ENCODE data around the gene CTU2. TPM values are rescaled to one million over a fixed set of nuclear protein-coding genes. Genes with fewer than 3 reads are reported as not detected.
A peak's percentile ranks its signal among the peaks of the same experiment; 100 is the strongest.

CTU2 gene
- total and polyA plus RNA-seq, 9 of the 15 experiments (the other 6 are each of a cell fraction or from before 2014, with no cell fraction given), result 1.3 to 105 (median 23.2) TPM

DNA sequence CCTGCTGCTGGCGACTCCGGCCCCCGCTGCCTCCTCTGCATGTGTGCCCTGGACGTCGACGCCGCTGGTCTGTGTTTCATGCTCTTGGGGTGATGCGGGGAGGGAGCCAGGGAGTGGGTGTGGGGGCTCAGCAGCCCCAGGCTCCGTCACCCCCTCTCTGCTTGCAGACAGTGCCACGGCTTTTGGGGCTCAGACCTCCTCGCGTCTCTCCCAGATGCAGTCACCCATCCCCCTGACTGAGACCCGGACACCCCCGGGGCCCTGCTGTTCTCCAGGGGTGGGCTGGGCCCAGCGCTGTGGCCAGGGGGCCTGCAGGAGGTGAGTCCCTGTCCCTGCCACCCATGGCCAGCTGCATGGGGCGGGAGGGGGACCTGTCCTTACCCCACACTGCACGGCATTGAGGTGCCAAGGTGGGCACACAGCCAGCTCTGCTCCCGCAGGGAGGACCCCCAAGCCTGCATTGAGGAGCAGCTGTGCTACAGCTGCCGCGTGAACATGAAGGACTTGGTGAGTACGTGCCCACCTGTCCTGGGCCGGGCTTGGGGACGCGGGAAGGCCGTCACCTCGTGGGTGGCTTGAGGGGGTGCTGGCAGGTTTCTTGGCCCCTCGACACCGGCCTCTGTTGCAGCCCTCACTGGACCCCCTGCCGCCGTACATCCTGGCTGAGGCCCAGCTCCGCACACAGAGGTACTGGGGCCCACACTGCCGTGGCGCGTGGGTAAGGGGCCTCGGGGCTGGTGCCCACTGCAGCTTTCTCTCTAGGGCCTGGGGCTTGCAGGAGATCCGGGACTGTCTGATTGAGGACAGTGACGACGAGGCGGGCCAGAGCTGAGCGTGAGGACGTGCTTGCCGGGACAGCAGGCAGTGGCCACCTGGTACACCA is 8.4 kb downstream of the CTU2 start:
- H3K9ac ChIP-seq (ENCODE audit: insufficient read depth in 1 of 2, low read depth in 2 of 2, low read length in 2 of 2), result no peak overlapping the region
- intact Hi-C loops (cut with micrococcal nuclease) (no loop called here), in situ Hi-C loops (cut with MboI) (no loop called here)
- TF ChIP-seq ZNF668 (CRISPR knock-in tag; IDR thresholded peaks at IDR 0.05) (no peak), RBFOX2 (IDR thresholded peaks at IDR 0.05; ENCODE audit: low read depth, low read length) (0 out of 2 replicates have a peak, but pooled peaks have one; percentile 20), RBM22 (IDR thresholded peaks at IDR 0.05; ENCODE audit: low read depth, low read length, poor library complexity, severe bottlenecking) (peak; percentile 28), NFIC (IDR thresholded peaks at IDR 0.05) (0 out of 2 replicates have a peak, but pooled peaks have one; percentile 7), NR4A1 (CRISPR knock-in tag; IDR thresholded peaks at IDR 0.05) (no peak), NR4A1 (tag; IDR thresholded peaks at IDR 0.05) (no peak), PCBP1 (IDR thresholded peaks at IDR 0.05; ENCODE audit: low read depth, low read length, poor library complexity, severe bottlenecking) (peak; percentile 70), FIP1L1 (IDR thresholded peaks at IDR 0.05; ENCODE audit: low read depth, low read length, poor library complexity, severe bottlenecking) (peak; percentile 8), ZBTB7A (IDR thresholded peaks at IDR 0.05; ENCODE audit: borderline replicate concordance, control insufficient read depth, low read depth, low read length) (no peak), SUPT5H (IDR thresholded peaks at IDR 0.05) (peak; percentile 44; the same call in 1 of the 2 replicates), MYNN (IDR thresholded peaks at IDR 0.05) (peak; percentile 18; the same call in 1 of the 2 replicates), MYNN (CRISPR knock-in tag; IDR thresholded peaks at IDR 0.05) (no peak), POLR2G (IDR thresholded peaks at IDR 0.05; ENCODE audit: low read depth, low read length) (peak; percentile 67), POLR2A (conservative IDR thresholded peaks at IDR 0.05) (peak; percentile 54)
- TF ChIP-seq, protein P1, sequence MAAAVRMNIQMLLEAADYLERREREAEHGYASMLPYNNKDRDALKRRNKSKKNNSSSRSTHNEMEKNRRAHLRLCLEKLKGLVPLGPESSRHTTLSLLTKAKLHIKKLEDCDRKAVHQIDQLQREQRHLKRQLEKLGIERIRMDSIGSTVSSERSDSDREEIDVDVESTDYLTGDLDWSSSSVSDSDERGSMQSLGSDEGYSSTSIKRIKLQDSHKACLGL (CRISPR knock-in tag; IDR thresholded peaks at IDR 0.05; ENCODE audit: borderline replicate concordance, poor library complexity, severe bottlenecking), result no peak
- TF ChIP-seq, protein P2, sequence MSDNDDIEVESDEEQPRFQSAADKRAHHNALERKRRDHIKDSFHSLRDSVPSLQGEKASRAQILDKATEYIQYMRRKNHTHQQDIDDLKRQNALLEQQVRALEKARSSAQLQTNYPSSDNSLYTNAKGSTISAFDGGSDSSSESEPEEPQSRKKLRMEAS (CRISPR knock-in tag; IDR thresholded peaks at IDR 0.05), result no peak
- peaks cover 0 to 67% of the 10 kb centered on the region in 2 experiments; a peak in 1 of 5 replicates for H3K4me1 ChIP-seq (replicated peaks in 1 of 2; ENCODE audit: control insufficient read depth in 2 of 2, insufficient read depth in 2 of 2, low read length in 2 of 2)
- 0 out of 2 replicates have a peak, but pooled peaks cover 2% of the 10 kb centered on the region for H3K9me3 ChIP-seq (replicated peaks; ENCODE audit: control insufficient read depth, insufficient read depth, low read depth, low read length)
- H3K27me3 ChIP-seq (ENCODE audit: control insufficient read depth in 2 of 2, insufficient read depth in 2 of 2, low read length in 2 of 2), result no peaks in the 10 kb centered on the region; a peak in 1 of 5 replicates
- no peak overlapping the region for H3K4me2 ChIP-seq (ENCODE audit: insufficient read depth, low read length)
- peak; percentile 9 for ATAC-seq
- H3K36me3 ChIP-seq (ENCODE audit: control insufficient read depth, insufficient read depth, low read length), result peaks cover 94% of the 10 kb centered on the region
- H2AFZ ChIP-seq (ENCODE audit: low read depth, low read length), result no peak overlapping the region
- ChIA-PET POLR2A (interaction anchor here (1.1 to 3.3 kb wide), 2 partner anchors 10 to 64 kb away, joined by 3 to 12 read pairs; no protein-coding TSS in a partner anchor), CTCF (ENCODE audit: low intra/inter-chr PET ratio) (no interaction called here)
- FAIRE-seq, result no peak
- H4K20me1 ChIP-seq (replicated peaks; ENCODE audit: control insufficient read depth, insufficient read depth, low read length), result peaks cover 17% of the 10 kb centered on the region; the same call in 1 of the 2 replicates
- TSS peak; percentile 28 for BruUV-seq (replicated peaks)
- peaks cover 3% of the 10 kb centered on the region for H3K9me1 ChIP-seq (ENCODE audit: control insufficient read depth, insufficient read depth, low read length)
- peaks cover 15% of the 10 kb centered on the region for H3K79me2 ChIP-seq (ENCODE audit: control insufficient read depth, insufficient read depth, low read length)
- 90% methylated on average over 33 of the region's 42 CpGs for WGBS (ENCODE audit: insufficient coverage, low coverage, missing lambda C conversion rate)
- H3K27ac ChIP-seq (ENCODE audit: extremely low read depth, low read depth, low read length), result no peak overlapping the region
- H3K4me3 ChIP-seq, result no peak overlapping the region
- peak in 1 of 4 experiments; percentile 27 for DNase-seq (ENCODE audit: extremely low read depth in 1 of 4, low spot score in 3 of 4)
